Cortex of kidney (tissue), 1 donor: ENCODE results near the gene GP1BB.
"Not testable (repeated sequence)": the region's sequence is repeated elsewhere in the genome, so short reads cannot be mapped to it uniquely, and the experiment has no call there.

Source experiments
- DNase-seq: peaks from one replicate; lab custom pipeline; 2025; lab: John Stamatoyannopoulos, UW

The GP1BB gene

GRCh38 chr22:19693981-19694670 is 29.2 kb upstream of the GP1BB start:
- DNase-seq: no peak

DNA sequence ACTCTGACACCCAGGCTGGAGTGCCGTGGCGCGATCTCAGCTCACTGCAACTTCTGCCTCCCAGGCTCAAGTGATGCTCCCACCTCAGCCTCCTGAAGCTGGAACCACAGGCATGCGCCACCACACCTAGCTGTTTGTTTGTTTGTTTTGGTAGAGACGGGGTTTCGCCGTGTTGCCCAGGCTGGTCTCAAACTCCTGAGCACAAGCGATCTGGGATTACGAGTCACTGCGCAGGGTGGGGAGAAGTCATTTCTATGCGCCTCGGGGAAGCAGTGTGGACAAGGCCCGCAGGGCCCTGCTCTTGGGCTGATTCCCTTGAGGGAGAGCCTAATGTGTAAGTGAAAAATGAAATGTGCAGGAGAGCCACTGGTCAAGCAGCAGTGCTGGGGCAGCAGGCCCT is 28.6 kb upstream of the GP1BB start:
- DNase-seq: no peak

GRCh38 chr22:19696504-19697276 is 26.6 kb upstream of the GP1BB start:
- DNase-seq: no peak

DNA sequence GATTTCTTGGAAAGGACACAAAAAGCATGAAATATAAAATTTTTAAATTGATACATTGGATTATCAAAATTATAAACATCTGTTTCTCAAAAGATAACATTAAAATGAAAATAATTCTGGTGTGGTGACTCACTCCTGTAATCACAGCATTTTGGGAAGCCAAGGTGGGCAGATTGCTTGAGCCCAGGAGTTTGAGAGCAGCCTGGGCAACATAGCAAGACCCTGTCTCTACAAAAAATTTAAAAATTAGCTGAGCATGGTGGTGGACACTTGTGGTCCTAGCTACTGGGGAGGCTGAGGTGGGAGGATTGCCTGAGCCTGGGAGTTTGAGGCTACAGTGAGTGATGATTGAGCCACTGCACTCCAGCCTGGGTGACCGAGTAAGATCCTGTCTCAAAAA is 25.5 kb upstream of the GP1BB start:
- not testable (repeated sequence) for DNase-seq

- DNase-seq: no peak
Observed at GRCh38 chr22:19700790-19701419, 22.4 kb upstream of the GP1BB start.

DNA sequence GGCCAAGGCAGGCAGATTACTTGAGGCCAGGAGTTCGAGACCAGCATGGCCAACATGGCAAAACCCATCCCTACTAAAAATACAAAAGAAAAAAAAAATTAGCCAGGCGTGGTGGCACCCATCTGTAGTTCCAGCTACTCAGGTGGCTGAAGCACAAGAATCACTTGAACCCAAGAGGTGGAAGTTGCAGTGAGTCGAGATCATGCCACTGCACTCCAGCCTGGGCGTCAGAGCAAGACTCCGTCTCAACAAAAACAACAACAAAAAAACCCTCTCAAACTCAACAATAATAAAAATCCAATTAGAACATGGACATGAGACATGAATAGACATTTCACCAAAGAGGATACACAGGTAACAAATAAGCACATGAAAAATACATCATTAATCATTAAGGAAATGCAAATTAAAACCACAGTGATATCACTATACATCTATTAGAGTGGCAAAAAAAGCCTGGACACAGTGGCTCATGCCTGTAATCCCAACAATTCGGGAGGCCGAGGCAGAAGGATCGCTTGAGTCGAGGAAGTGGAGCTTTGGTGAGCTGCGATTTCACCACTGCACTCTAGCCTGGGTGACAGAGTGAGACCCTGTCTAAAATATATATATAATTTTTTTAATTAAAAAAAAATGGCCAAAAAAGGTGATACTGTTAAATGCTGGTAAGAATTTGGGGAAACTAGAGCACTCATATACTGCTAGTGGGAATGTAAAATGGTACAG is 21.8 kb upstream of the GP1BB start:
- no peak for DNase-seq

DNA sequence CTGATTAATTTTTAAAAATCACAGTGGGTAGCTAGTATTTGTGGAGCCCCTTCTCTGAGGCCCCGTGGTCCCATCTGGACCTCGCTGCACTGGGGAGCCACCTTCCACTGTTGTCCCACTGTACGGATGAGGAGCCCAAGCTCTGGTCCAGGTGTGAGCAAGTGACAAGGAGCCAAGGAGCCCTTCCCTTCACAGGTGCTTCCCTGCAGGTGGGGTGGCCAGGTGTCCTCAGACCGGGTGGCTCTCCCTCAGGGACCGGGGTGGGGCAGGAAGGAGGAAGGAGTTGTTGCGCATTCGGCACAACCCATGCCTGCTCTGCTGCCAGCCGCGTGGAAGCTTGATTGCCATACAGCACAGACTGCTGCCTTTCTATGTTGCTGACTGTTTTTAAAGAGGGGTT is 19.5 kb upstream of the GP1BB start:
- no peak for DNase-seq

DNA sequence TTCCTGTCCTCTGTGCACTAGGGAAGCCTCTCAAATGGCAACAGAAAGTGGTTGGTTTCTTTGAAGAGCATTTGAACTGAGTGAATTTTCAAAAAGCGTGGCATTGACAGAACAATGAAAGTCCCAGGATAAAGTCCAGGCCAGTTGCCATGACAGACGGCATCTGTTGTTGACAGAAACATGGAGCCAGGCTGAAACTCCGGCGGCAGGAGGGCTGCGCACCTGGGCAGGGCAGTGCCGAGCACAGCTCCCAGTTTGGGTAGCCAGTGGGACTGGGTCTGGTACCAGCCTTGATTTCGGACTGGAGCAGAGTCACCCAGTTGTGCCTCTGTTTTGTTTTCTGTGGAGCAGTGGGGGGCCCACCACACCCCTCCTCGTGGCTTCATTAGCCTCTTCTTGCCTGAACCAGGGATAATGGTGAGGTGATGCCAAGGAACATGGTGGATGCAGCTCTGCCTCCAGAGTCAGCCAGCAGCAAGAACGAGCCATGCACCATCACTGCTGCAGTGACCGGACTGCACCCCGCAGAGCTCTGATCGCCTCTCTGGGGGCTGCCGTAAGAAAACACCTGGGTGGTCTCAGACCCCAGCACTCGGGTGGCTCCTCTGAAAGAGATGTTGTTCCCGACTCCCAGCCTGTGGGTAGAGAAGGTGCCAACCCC is 18.9 kb upstream of the GP1BB start:
- no peak for DNase-seq

DNA sequence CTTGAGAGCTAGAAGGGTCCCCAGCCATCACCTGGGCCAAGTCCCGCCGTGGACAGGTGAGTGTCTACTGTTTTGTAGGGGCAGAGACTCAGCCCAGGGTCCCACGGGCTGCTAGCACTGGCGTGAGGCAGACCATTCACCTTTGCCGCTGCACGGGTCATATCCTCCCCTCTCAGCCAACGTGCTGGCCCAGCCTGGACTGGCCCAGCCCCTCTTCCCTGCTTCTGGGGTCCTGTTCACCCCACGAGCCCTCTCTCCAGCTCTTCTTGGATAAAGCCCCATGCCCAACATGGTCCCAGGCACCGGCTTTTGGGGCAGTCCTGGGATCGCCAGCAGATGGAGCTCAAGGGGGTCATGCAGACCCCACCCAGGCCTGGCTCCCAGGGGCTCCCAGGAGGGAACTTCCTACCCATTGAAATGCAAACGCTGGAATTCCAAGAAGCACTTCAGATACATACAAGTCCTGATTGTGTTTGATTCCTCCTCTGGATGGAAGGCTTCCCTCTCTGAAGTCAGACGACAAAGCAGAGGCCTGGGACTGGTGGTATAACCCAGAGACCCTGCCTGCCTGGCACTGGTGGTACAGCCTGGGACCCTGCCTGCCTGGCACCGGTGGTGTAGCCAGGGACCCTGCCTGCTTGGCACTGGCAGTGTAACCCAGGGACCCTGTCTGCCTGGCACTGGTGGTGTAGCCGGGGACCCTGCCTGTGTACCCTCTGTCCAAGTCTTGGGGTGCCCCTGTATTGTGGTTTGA is 18.0 kb upstream of the GP1BB start:
- no peak for DNase-seq

DNA sequence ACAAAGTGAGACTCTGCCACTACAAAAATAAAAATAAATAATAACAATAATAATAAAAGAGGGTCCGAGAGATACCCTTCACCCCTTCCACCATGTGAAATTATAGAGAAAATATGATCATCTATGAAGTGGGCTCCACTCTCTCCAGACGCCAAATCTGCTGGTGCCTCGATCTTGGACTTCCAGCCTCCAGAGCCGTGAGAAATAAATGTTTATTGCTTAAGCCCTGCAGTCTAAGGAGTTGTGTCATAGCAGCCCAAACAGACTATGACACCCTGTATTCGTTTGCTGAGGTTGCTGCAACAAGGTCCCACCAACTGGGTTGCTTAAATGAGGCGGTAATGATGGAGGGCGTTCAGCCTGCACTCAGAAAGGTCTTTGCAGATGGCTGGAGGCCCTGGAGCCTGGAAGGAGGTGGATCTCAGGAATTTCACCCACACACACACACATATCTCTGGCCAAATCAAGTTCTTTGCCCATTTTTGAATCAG is 16.6 kb upstream of the GP1BB start:
- no peak for DNase-seq

DNA sequence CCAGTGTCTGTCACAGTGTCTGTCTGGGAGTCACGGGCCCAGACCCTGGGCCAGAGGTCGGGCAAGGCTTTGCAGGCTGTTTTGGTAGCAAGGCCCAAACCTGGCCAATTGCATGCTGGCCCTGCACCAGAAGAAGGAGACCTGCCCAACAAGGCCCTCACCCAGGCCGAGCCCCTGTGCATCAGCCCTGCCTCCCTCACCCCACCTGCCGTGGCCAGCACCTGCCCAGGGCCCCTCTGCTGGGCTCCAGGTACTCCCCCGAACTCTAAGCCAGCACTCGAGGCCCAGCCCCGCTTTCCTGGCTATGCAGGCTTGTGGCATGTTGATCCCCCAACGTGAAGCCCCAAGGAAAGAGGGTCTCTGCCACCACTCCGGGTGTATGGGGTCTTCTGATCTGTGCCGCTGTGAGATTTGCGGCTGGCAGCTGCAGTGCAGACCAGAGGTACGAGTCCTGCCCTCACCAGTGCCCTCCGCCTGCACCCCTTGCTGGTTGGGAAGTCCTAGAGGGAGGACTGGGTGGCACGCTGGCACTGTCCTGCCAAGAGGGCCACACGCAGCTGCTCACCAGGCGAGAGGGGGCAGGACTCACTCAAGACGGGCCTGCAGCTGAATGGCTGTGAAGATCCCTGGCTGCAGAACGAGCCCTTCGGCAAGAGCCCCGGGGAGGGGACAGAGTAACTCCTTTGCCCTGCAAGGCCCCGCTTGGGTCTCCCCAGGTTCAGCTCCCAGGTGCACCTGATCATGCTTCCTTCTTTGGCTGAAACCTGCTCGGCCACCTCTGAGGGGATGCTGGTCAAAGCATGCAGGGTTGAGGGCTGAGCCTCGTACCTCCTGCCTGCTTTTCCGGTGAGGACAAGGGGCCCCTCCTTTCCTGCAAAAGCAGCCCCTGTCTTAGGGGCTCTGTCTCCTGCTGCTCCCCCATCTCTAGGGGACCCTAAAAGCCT is 15.7 kb upstream of the GP1BB start:
- no peak for DNase-seq

DNA sequence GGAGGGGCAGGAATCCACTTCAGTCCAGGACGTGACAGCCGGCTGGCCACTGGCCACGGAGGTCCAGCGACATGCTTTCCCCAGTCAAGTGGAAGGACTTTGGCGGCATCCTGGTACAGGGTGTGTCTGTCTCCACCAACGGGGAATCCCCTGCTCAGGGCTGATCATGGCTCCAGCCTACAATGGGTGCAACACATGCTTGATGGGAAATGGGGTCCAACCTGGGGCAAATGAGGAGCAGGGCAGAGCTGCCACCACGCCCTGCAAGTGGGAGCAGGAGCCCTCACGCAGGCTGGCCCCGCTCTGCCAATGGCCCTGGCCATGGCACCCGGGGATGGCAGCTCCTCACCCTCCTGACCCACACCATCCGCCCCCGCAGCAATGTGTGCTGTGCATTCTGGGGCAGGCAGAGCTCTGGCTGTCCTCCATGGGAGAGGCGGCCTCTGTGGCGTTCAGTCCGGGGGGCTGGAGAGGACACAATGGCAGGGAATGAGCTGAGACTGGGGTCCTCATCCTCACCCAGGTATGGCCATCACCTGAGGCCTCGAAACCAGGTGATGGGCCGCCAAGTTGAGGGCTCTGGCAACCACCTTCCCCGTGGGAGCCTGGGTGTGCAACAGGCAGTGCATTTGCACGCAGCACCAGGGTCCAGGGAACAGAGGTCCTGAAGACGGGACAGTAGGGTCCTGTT is 14.9 kb upstream of the GP1BB start:
- no peak for DNase-seq

GRCh38 chr22:19709063-19709769 is 14.1 kb upstream of the GP1BB start:
- no peak for DNase-seq

DNA sequence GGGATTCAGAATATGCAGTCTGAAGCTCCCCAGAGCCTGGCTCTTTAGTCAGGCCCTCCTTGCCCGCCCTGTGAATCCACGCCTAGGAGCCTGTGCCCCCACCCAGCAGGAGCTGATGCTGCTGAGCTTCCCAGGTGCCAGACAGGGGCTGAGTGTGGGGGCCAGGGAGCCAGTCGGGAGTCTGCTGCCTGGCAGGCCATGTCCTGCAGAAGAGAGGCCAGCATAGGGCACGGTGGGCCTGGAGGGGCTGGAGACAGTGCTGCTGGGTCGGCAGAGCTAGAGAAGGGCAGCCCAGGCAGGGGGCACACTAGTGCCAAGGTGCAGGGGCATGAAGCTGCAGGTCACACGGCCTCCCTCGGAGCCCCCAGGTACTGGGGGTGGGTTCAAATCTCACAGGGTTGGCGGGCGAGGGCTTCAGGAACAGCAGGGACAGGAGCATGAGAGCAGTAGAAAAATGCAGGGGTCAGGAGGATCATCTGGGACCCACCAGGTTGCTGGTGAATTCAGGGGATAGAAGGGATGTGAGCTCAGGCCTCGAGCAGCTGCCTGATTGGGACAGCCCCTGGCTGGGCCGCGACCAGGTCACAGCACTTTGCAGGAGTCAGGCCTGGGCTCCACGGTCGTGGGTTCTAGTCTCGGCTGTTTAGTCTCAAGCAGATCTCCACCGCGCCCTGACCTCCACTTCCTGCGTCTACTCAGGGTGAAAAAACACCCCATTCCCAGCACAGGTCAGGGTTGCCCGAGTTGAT is 13.1 kb upstream of the GP1BB start:
- DNase-seq: no peak

DNA sequence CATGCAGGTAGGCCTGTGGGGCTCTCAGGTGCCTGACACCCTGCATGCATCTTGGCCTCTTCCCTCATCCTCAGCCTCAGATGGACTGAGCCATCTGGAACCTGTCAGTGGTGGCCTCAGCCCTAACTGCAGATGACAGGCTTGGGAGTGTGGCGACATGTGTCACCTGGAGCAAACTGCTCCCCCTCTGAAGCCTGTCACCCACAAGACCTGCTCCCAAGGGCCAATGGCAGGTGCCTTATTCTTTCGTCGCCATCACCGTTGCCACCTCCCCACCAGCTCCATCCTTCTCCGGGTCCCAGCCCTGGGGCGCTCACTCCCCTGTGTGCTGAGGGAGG is 12.6 kb upstream of the GP1BB start:
- no peak for DNase-seq

- no peak for DNase-seq
Observed at GRCh38 chr22:19713245-19713644, 10.1 kb upstream of the GP1BB start.

DNA sequence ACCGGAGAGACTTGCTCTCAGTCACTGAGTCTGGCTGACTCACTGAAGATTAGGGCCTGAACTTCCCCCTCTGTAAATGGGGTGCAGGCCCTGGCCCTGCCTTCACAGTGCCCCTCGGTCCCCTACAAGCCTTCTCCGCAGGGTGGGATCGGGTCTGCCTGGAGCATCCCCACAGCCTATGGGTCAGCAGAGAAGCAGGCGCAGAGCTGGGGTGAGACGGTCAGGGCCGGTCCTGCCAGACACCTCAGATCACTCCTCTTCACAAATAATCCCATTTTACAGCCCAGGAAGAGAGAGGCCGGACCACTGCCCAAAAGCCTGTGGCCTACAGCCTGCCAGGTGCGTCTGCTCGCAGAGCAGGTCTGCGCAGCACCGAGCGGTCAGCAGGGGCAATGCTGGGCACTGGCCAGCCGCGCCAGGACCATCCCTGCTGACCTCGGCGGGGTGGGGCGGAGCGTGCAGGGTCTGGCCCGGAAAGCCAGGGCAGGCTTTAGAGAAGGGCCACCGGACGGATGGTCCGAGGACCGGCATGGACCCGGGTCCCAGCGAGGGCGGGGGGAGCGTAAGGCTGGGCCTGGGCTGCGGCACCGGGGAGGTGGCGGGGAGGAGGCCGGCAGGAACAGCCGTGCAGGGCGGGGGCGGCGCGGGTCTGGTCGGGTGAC is 9.6 kb upstream of the GP1BB start:
- DNase-seq: no peak
